ENCODE results near the gene NOS1. TPM values are rescaled to one million over a fixed set of nuclear protein-coding genes. Genes with fewer than 3 reads are reported as not detected.

The NOS1 gene
- total RNA-seq (under 1 TPM; 0.02 to 0.40 (median 0.12) TPM), polyA plus RNA-seq (under 1 TPM in 1 of 2 donors, not detected in 1; 0.01 TPM)
- long read RNA-seq, donor 1, partial matches to known transcripts, result 0 of 1 reads
- long read RNA-seq, donor 1, other reads (novel, unspliced or antisense), result 1 of 1 reads
- long read RNA-seq, donor 2, partial matches to known transcripts, result 2 of 2 reads
- long read RNA-seq, donor 2, other reads (novel, unspliced or antisense), result 0 of 2 reads
- long read RNA-seq, donor 3, result 0 reads

GRCh38 chr12:117361347-117361751, at the start of gene NOS1:
NOS1 (minus strand) TSS chr12:117361626; CDS start chr12:117331069, 30,557 bp downstream.
- H3K27ac ChIP-seq, result no peak within 1 kb of the TSS
- TF ChIP-seq POLR2A (IDR thresholded peaks at IDR 0.05), result no peak
- TF ChIP-seq, protein P1, sequence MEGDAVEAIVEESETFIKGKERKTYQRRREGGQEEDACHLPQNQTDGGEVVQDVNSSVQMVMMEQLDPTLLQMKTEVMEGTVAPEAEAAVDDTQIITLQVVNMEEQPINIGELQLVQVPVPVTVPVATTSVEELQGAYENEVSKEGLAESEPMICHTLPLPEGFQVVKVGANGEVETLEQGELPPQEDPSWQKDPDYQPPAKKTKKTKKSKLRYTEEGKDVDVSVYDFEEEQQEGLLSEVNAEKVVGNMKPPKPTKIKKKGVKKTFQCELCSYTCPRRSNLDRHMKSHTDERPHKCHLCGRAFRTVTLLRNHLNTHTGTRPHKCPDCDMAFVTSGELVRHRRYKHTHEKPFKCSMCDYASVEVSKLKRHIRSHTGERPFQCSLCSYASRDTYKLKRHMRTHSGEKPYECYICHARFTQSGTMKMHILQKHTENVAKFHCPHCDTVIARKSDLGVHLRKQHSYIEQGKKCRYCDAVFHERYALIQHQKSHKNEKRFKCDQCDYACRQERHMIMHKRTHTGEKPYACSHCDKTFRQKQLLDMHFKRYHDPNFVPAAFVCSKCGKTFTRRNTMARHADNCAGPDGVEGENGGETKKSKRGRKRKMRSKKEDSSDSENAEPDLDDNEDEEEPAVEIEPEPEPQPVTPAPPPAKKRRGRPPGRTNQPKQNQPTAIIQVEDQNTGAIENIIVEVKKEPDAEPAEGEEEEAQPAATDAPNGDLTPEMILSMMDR (IDR thresholded peaks at IDR 0.05), result no peak
- peaks cover 0 to 9% (median 0%) of the 10 kb centered on the region in 12 donors for H3K4me1 ChIP-seq
- peak within 1 kb of the TSS; percentile 4 to 38 (median 30) for H3K4me3 ChIP-seq
- peaks cover 32 to 91% (median 56%) of the 10 kb centered on the region in 9 donors for H3K27me3 ChIP-seq
- H3K9me3 ChIP-seq, result no peaks in the 10 kb centered on the region
- intact Hi-C loops (cut with DNase I), result loop anchor here in 5 of 10 donors (10.0 kb wide), 2 partner anchors 127 to 313 kb away; no protein-coding TSS in a partner anchor
- ATAC-seq (no peak), DNase-seq (no peak)
- WGBS, 4 donors, result 2% methylated on average over 11 to 33 of the region's 33 CpGs
- H3K36me3 ChIP-seq, result no peaks in the 10 kb centered on the region

DNA sequence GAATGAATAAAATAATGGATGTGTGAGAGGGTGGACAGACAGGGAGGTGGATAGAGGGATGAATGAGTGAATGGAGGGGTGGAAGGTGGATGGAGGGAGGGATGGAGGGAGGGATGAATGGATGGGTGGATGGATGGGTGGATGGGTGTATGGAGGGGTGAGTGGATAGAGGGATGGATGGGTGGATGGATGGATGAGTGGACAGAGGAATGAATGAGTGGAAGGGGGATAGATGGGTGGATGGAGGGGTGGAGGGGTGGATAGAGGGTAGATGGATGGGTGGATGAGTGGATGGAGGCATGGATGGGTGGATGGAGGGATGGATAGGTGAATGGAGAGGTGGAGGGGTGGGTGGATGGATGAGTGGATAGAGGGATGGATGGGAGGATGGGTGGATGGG, 47.9 kb upstream of the NOS1 start:
- Histone ChIP-seq H3K9me3 (no peaks in the 10 kb centered on the region), H3K27me3 (peaks cover 0 to 4% (median 0%) of the 10 kb centered on the region in 9 donors), H3K4me3 (no peak overlapping the region), H3K27ac (no peak overlapping the region), H3K4me1 (peaks cover 0 to 9% (median 2%) of the 10 kb centered on the region in 12 donors), H3K36me3 (no peaks in the 10 kb centered on the region)
- ATAC-seq (no peak), DNase-seq (no peak)
- no peak for TF ChIP-seq POLR2A (IDR thresholded peaks at IDR 0.05)
- TF ChIP-seq, protein P1 (IDR thresholded peaks at IDR 0.05), result no peak
- intact Hi-C loops (cut with DNase I), result no loop called here

DNA sequence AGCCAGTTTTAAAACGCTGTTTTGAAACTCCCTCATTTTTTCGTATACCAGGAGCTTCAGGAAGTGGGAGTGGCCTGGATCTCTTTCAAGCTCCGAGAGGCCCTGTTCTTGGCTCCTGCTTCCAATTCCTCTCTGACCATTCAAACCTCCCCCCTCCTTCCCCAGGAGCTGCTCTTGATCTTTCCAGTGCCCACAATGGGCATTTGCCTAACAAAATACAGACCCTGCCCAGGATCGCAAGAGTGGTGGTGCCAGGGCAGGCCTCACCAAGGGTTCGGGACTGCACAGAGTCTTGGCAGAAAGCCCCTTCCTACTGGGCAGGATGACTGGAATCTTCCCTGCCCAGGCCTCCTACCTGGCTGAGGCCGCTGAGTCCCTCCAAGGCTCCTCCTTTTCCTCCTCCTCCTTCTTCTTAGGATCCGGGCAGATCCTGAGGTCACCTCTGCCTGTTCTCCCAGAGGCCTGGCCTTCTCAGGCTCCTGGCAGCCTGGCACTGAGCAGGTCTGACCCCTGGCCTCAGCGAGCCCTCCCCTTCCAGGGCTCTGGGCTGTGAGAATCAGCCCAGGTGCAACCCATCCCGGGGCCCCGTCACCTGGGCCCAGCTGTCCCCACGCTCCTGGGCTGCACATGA, 46.9 kb upstream of the NOS1 start:
- WGBS, 4 donors, result 14 to 44% (median 38%) methylated on average over 7 to 11 of the region's 11 CpGs
- peak in 3 of 4 donors; percentile 55 to 67 (median 62) for ATAC-seq

GRCh38 chr12:117404940-117405339, 43.5 kb upstream of the NOS1 start:
- DNase-seq, result no peak
- Histone ChIP-seq H3K27me3 (peaks cover 0 to 4% (median 0%) of the 10 kb centered on the region in 9 donors), H3K36me3 (no peaks in the 10 kb centered on the region), H3K4me1 (peaks cover 0 to 9% (median 0%) of the 10 kb centered on the region in 12 donors), H3K4me3 (no peak overlapping the region), H3K9me3 (peaks cover 0 to 6% (median 0%) of the 10 kb centered on the region in 12 donors), H3K27ac (no peak overlapping the region)
- ATAC-seq, result no peak
- 69 to 76% (median 74%) methylated on average over 7 of the region's 7 CpGs for WGBS, 4 donors
- intact Hi-C loops (cut with DNase I), result no loop called here
- TF ChIP-seq, protein P1 (IDR thresholded peaks at IDR 0.05), result no peak
- TF ChIP-seq POLR2A (IDR thresholded peaks at IDR 0.05), result no peak

More for the DNA sequence above, 46.9 kb upstream of the NOS1 start:
- Histone ChIP-seq H3K4me3 (no peak overlapping the region), H3K27ac (no peak overlapping the region), H3K9me3 (peaks cover 0 to 6% (median 0%) of the 10 kb centered on the region in 12 donors), H3K27me3 (peaks cover 0 to 4% (median 0%) of the 10 kb centered on the region in 9 donors), H3K36me3 (no peaks in the 10 kb centered on the region), H3K4me1 (peaks cover 0 to 9% (median 2%) of the 10 kb centered on the region in 12 donors)
- TF ChIP-seq, protein P1 (IDR thresholded peaks at IDR 0.05), result no peak
- no peak for TF ChIP-seq POLR2A (IDR thresholded peaks at IDR 0.05)
- intact Hi-C loops (cut with DNase I), result no loop called here
- peak in 4 of 5 donors; percentile 12 to 40 (median 26) for DNase-seq
